ENCODE data around the gene YBEY. TPM values are rescaled to one million over a fixed set of nuclear protein-coding genes. Genes with fewer than 3 reads are reported as not detected.

YBEY gene
- total and polyA plus RNA-seq, 10 donors = 7.8 to 32.0 (median 14.2) TPM

- WGBS, 5 donors = 79 to 90% (median 86%) methylated on average over 8 of the region's 8 CpGs
- intact Hi-C loops (cut with DNase I; ENCODE audit: low total_unique reads) = no loop called here
- Histone ChIP-seq H3K9me3 (no peaks in the 10 kb centered on the region), H3K36me3 (peaks cover 11 to 100% (median 91%) of the 10 kb centered on the region in 6 donors), H3K27me3 (replicated peaks in 1 of 7) (no peaks in the 10 kb centered on the region), H3K27ac (no peak overlapping the region), H3K4me3 (no peak overlapping the region), H3K4me1 (no peaks in the 10 kb centered on the region)
- no peak for TF ChIP-seq POLR2A (IDR thresholded peaks at IDR 0.05)
- no peak for TF ChIP-seq CTCF (IDR thresholded peaks at IDR 0.05 in 8 of 11, conservative IDR thresholded peaks at IDR 0.05 in 3 of 11)
- TF ChIP-seq POLR2AphosphoS5 (IDR thresholded peaks at IDR 0.05) = no peak
- no peak for DNase-seq
Measured at GRCh38 chr21:46243325-46243724, 42.8 kb upstream of the YBEY start.

GRCh38 chr21:46243960-46244361 is 42.2 kb upstream of the YBEY start:
- TF ChIP-seq POLR2AphosphoS5 (IDR thresholded peaks at IDR 0.05) (no peak), POLR2A (IDR thresholded peaks at IDR 0.05) (no peak), CTCF (IDR thresholded peaks at IDR 0.05 in 8 of 11, conservative IDR thresholded peaks at IDR 0.05 in 3 of 11) (no peak)
- intact Hi-C loops (cut with DNase I; ENCODE audit: low total_unique reads) = no loop called here
- Histone ChIP-seq H3K27me3 (replicated peaks in 1 of 7) (no peaks in the 10 kb centered on the region), H3K9me3 (no peaks in the 10 kb centered on the region), H3K4me1 (no peaks in the 10 kb centered on the region), H3K27ac (no peak overlapping the region), H3K4me3 (no peak overlapping the region), H3K36me3 (peaks cover 11 to 100% (median 94%) of the 10 kb centered on the region in 6 donors)
- no peak for DNase-seq
- 86 to 100% (median 92%) methylated on average over 3 of the region's 3 CpGs for WGBS, 5 donors

DNA sequence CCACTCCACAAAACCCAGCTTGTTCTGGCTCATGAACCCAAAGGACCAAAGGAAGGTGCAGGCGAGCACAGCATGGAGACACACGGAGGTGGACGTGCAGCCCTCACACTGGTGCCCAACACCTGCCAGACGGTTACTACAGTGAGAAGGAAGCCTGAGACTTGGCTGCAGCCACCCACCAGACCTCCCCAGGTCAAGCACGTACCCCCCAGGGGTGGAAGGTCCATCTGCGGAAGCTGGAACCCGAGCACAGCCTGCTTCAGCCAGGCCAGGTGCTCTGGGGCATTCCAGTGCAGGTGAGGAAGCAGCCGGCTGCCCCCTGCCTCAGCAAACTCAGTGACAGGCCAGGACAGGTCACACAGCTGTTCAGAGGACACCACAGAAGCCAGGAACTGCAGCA is 41.5 kb upstream of the YBEY start:
- H3K4me1 ChIP-seq = no peaks in the 10 kb centered on the region
- no peak for TF ChIP-seq CTCF (IDR thresholded peaks at IDR 0.05 in 8 of 11, conservative IDR thresholded peaks at IDR 0.05 in 3 of 11)
- TF ChIP-seq POLR2AphosphoS5 (IDR thresholded peaks at IDR 0.05) = peak in 1 of 3 donors; percentile 46
- no peak overlapping the region for H3K27ac ChIP-seq
- peaks cover 11 to 100% (median 93%) of the 10 kb centered on the region in 6 donors for H3K36me3 ChIP-seq
- no peaks in the 10 kb centered on the region for H3K9me3 ChIP-seq
- DNase-seq = no peak
- WGBS, 5 donors = 81 to 97% (median 95%) methylated on average over 3 to 8 of the region's 8 CpGs
- intact Hi-C loops (cut with DNase I; ENCODE audit: low total_unique reads) = no loop called here
- H3K27me3 ChIP-seq (replicated peaks in 1 of 7) = no peaks in the 10 kb centered on the region
- H3K4me3 ChIP-seq = no peak overlapping the region

DNA sequence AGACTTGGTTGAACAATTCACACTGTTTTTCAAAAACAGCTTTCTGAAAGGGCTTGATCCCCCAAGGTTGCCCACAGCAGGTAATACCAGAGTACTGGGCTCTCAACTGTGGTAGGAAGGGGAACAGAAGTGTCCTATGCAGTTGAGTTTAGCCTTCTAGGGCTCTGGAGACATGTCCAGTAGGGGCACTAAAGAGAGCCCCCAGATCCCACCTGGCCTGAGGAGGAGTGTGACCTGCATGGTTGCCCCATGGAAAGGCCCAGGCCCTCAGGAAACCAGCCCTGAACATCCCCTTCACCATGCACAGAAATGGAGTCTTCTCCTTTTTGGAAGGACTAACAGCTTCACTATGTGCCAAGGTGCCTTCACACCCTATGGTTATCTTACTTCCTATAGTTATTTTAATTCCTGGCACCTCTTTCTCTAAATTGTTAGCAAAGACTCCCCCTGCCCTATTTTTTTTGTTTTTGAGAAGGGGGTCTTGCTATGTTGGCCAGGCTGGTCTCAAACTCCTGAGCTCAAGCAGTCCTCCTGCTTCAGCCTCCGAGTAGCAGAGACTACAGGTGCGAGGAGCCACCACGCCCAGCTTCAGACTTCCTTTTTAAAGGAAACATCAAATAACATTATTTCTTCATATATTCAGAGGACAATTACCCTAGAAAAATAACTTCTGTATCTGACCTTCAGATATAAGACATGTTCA is 40.8 kb upstream of the YBEY start:
- DNase-seq = no peak
- intact Hi-C loops (cut with DNase I; ENCODE audit: low total_unique reads) = no loop called here
- TF ChIP-seq POLR2A (IDR thresholded peaks at IDR 0.05) = no peak
- no peak for TF ChIP-seq CTCF (IDR thresholded peaks at IDR 0.05 in 8 of 11, conservative IDR thresholded peaks at IDR 0.05 in 3 of 11)
- Histone ChIP-seq H3K36me3 (peaks cover 11 to 100% (median 93%) of the 10 kb centered on the region in 6 donors), H3K27me3 (replicated peaks in 1 of 7) (no peaks in the 10 kb centered on the region), H3K27ac (no peak overlapping the region), H3K4me1 (no peaks in the 10 kb centered on the region), H3K4me3 (no peak overlapping the region), H3K9me3 (no peaks in the 10 kb centered on the region)
- WGBS, 5 donors = 65 to 93% (median 83%) methylated on average over 3 of the region's 3 CpGs
